Mesothelial cell of epicardium (in vitro differentiated cells): ENCODE results near the gene SEC22A. TPM values are rescaled to one million over a fixed set of nuclear protein-coding genes. Genes with fewer than 3 reads are reported as not detected.

ENCODE experiments used
- DNase-seq, 2 experiments: peaks; one replicate each; pipeline ENCODE4 v3.0.0; 2021; ENCODE audit warnings: low spot score in 2 of 2; ENCODE audit not compliant: unreplicated experiment in 2 of 2
- H3K27ac Mint-ChIP-seq: 2 replicates; pipeline ENCODE4 v1.8.0; 2021; ENCODE audit warnings: mixed read lengths
- H3K27me3 Mint-ChIP-seq: 2 replicates; pipeline ENCODE4 v1.8.0; 2021; ENCODE audit warnings: low read depth, mixed read lengths
- H3K36me3 Mint-ChIP-seq: 2 replicates; pipeline ENCODE4 v1.8.0; 2021; ENCODE audit warnings: mixed read lengths
- H3K4me1 Mint-ChIP-seq: 2 replicates; pipeline ENCODE4 v1.8.0; 2021; ENCODE audit warnings: mixed read lengths
- H3K4me3 Mint-ChIP-seq: 2 replicates; pipeline ENCODE4 v1.8.0; 2021; ENCODE audit warnings: mild to moderate bottlenecking, moderate library complexity, mixed read lengths
- H3K9me3 Mint-ChIP-seq: 2 replicates; pipeline ENCODE4 v1.8.0; 2021; ENCODE audit warnings: mixed read lengths
- total RNA-seq: library from RNA; stranded (reverse); gene quantifications from 3 replicates; pipeline ENCODE4 v1.2.1, GENCODE V29; 2021
- TF ChIP-seq, protein P1 (sequence below): fragments of 200-600 bp; sonication (generic); IDR thresholded peaks from one replicate; pipeline ENCODE4 v1.5.0; 2021; ENCODE audit warnings: antibody characterized with exemption; ENCODE audit not compliant: unreplicated experiment

Gene SEC22A
- total RNA-seq, 1 donor from 2014 or later, result 16.3 TPM

- DNase-seq, result no peak
- H3K4me3 Mint-ChIP-seq, result no peak overlapping the region
- H3K27ac Mint-ChIP-seq, result no peak overlapping the region
- H3K9me3 Mint-ChIP-seq, result no peaks in the 10 kb centered on the region
- peaks cover 45% of the 10 kb centered on the region for H3K27me3 Mint-ChIP-seq
- no peaks in the 10 kb centered on the region for H3K4me1 Mint-ChIP-seq
- no peaks in the 10 kb centered on the region for H3K36me3 Mint-ChIP-seq
- TF ChIP-seq, protein P1, sequence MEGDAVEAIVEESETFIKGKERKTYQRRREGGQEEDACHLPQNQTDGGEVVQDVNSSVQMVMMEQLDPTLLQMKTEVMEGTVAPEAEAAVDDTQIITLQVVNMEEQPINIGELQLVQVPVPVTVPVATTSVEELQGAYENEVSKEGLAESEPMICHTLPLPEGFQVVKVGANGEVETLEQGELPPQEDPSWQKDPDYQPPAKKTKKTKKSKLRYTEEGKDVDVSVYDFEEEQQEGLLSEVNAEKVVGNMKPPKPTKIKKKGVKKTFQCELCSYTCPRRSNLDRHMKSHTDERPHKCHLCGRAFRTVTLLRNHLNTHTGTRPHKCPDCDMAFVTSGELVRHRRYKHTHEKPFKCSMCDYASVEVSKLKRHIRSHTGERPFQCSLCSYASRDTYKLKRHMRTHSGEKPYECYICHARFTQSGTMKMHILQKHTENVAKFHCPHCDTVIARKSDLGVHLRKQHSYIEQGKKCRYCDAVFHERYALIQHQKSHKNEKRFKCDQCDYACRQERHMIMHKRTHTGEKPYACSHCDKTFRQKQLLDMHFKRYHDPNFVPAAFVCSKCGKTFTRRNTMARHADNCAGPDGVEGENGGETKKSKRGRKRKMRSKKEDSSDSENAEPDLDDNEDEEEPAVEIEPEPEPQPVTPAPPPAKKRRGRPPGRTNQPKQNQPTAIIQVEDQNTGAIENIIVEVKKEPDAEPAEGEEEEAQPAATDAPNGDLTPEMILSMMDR, result no peak
These were observed 90.9 kb downstream of the SEC22A start for GRCh38 chr3:123292321-123293310.

DNA sequence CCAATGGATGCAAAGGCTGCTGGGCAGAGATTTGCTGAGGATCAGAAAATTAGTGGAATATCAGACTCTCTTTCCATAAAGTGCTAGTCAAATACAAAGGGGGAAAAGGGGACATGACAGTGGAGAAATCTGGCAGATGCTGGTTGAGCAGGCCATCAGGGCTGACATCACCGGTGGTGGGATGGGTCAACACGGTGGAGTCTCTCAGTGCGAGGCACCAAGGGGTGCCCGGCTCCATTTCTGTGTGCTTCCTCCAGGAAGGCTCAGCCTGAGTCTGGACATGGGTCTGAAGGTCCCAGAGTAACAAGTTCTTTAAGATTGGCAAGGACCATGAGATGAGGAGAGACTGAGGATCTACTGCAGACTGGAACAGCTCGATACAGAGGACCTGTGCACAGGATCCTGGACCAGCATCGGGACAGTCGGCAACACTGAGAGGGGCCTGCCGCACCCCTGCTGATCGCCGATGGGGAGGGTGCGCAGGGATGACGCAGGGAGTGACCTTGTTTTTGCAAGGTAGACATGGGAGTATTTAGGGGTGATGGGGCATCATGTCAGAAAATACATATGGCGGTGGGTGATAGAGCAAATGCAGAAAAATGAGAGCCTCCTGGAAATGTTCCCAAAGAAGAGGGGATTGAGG lies 92.7 kb downstream of the SEC22A start:
- H3K36me3 Mint-ChIP-seq, result no peaks in the 10 kb centered on the region
- H3K27ac Mint-ChIP-seq, result no peak overlapping the region
- no peak overlapping the region for H3K4me3 Mint-ChIP-seq
- TF ChIP-seq, protein P1, result no peak
- DNase-seq, result no peak
- no peaks in the 10 kb centered on the region for H3K4me1 Mint-ChIP-seq
- H3K27me3 Mint-ChIP-seq, result peaks cover 45% of the 10 kb centered on the region
- H3K9me3 Mint-ChIP-seq, result no peaks in the 10 kb centered on the region

DNA sequence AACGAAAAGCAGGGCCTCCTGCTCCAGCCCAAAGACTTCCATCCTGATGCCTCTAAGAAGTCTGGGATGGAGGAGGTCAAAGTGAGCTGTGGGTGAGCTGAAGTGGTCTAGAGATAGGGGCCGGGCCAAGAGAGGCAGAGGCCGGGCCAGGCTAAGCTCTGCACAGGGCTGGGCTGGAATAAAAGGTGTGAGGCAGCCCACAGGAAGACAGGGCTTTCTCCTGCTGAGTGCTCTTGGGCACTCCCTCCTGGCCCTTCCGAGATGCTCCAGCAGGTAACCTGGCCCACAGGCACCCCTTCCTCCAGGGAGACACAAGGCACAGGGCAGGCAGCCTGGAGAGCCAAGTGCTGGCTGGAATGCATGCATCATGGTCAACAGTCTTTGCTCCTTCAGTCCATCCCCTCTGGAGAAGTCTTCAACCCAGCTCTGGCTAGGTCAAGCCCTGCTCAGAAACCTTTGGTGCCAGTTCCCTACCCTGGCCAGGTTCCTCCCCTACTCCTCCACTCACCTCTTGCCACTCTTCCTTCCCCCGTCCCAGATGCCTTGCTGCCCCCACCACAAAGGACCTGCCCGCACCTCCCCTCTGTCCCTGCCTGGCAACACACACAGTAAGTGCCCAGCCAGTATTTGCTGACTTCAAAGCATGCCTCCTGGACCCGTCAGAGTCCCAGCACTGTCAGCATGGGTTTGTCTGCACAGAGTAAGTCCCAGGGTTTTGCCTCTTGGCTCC lies 93.6 kb downstream of the SEC22A start:
- no peak overlapping the region for H3K4me3 Mint-ChIP-seq
- H3K36me3 Mint-ChIP-seq, result no peaks in the 10 kb centered on the region
- no peaks in the 10 kb centered on the region for H3K4me1 Mint-ChIP-seq
- no peak for DNase-seq
- H3K27ac Mint-ChIP-seq, result no peak overlapping the region
- TF ChIP-seq, protein P1, result no peak
- H3K27me3 Mint-ChIP-seq, result peaks cover 45% of the 10 kb centered on the region
- H3K9me3 Mint-ChIP-seq, result no peaks in the 10 kb centered on the region

DNA sequence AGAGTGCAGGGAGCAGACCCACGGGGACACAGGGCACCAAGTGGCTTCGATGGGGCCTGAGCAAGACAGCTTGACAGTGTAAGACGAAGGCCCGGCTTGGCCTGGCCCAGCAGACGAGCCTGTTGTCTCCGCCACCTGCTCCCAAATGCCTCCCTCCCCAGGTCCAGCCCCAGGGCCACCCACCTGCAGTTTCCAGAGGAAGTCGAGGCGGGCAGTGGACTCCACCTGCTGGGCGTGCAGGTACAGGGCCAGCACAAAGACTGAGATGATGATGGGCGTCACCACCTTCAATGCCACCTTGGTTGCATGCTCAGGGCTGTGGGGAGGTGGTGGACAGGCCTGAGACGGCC lies 94.1 kb downstream of the SEC22A start:
- no peaks in the 10 kb centered on the region for H3K36me3 Mint-ChIP-seq
- no peaks in the 10 kb centered on the region for H3K4me1 Mint-ChIP-seq
- H3K27ac Mint-ChIP-seq, result no peak overlapping the region
- H3K4me3 Mint-ChIP-seq, result no peak overlapping the region
- DNase-seq, result no peak
- H3K9me3 Mint-ChIP-seq, result no peaks in the 10 kb centered on the region
- TF ChIP-seq, protein P1, result no peak
- H3K27me3 Mint-ChIP-seq, result peaks cover 44% of the 10 kb centered on the region

DNA sequence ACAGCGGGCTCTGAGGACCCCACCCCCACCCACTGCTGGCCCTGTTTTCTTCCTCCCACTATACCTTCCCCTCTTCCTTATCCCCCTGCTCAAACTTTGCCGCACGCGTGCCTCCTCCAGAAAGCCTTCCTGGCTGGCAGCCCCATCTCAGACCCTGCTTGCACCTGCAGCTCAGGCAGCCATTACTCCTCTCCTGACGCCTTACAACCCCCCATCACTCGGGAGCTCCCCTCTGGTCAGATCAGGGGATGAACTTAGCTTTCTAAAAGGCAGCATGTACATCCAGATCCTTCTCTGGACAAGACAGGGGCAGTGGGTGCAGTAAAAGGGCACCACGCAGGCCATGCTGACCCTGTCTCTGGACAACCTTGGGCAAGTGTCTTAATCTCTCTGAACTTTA lies 94.5 kb downstream of the SEC22A start:
- H3K4me1 Mint-ChIP-seq, result no peaks in the 10 kb centered on the region
- TF ChIP-seq, protein P1, result no peak
- no peak overlapping the region for H3K27ac Mint-ChIP-seq
- no peaks in the 10 kb centered on the region for H3K9me3 Mint-ChIP-seq
- no peak overlapping the region for H3K4me3 Mint-ChIP-seq
- DNase-seq, result no peak
- peaks cover 40% of the 10 kb centered on the region for H3K27me3 Mint-ChIP-seq
- H3K36me3 Mint-ChIP-seq, result no peaks in the 10 kb centered on the region
